Heart left ventricle (tissue), 16 donors: ENCODE data around the gene SPATC1L. TPM values are rescaled to one million over a fixed set of nuclear protein-coding genes. Genes with fewer than 3 reads are reported as not detected.
A peak's percentile ranks its signal among the peaks of the same experiment; 100 is the strongest.

Experiments
- ATAC-seq, 4 donors: fragments of 200-7000 bp; cut with Tn5 transposase; one replicate each; pipeline ENCODE4 v1.9.1; 2020 to 2022; ENCODE audit warnings: moderate library complexity in 4 of 4, mild to moderate bottlenecking in 3 of 4, moderate number of reproducible peaks in 1 of 4
- DNase-seq, 5 donors: peaks; one replicate each; pipeline ENCODE4 v3.0.0-alpha.2; 2020
- H3K27ac ChIP-seq, 12 donors: fragments of 200-600 bp; sonication (generic) in 4 of 12; one replicate each; pipeline versions ENCODE4 v1.5.0 to v1.8.0; 2016 to 2022; ENCODE audit warnings: mild to moderate bottlenecking in 2 of 12
- H3K27me3 ChIP-seq, 9 donors: fragments of 200-600 bp; sonication (generic) in 2 of 9; one replicate each; pipeline versions ENCODE4 v1.5.1 to v1.8.0; 2016 to 2022; ENCODE audit warnings: mild to moderate bottlenecking in 3 of 9
- H3K36me3 ChIP-seq, 9 donors: fragments of 200-600 bp; sonication (generic) in 2 of 9; one replicate each; pipeline versions ENCODE4 v1.5.0 to v1.8.0; 2018 to 2022; ENCODE audit warnings: mild to moderate bottlenecking in 2 of 9
- H3K4me1 ChIP-seq, 12 donors: fragments of 200-600 bp; sonication (generic) in 4 of 12; one replicate each; pipeline versions ENCODE4 v1.5.0 to v1.8.0; 2016 to 2022; ENCODE audit warnings: mild to moderate bottlenecking in 3 of 12
- H3K4me3 ChIP-seq, 12 donors: fragments of 200-600 bp; sonication (generic) in 4 of 12; one replicate each; pipeline versions ENCODE4 v1.5.0 to v1.8.0; 2017 to 2022; ENCODE audit warnings: mild to moderate bottlenecking in 9 of 12, moderate library complexity in 4 of 12
- H3K9me3 ChIP-seq, 12 donors: fragments of 200-600 bp; sonication (generic) in 4 of 12; one replicate each; pipeline versions ENCODE4 v1.5.0 to v1.8.0; 2016 to 2022; ENCODE audit warnings: mild to moderate bottlenecking in 1 of 12
- CTCF ChIP-seq, 12 donors: fragments of 200-600 bp; sonication (generic) in 4 of 12; IDR thresholded peaks; one replicate each; pipeline versions ENCODE4 v1.5.0 to v1.8.0; 2018 to 2022; ENCODE audit warnings: antibody characterized with exemption in 12 of 12, mild to moderate bottlenecking in 5 of 12
- POLR2A ChIP-seq, 2 donors: fragments of 450-650 bp; IDR thresholded peaks; one replicate each; pipeline ENCODE4 v1.6.1; 2017; ENCODE audit warnings: antibody characterized with exemption in 2 of 2, mild to moderate bottlenecking in 2 of 2, moderate library complexity in 2 of 2
- WGBS, 4 donors: extraction: QIAGEN DNeasy Blood & Tissue Kit in 2 of 4; methylation state at CpG; one replicate each; pipeline versions ENCODE4 v1.1.5 to v1.1.7; 2013 to 2018; 5-methylcytosine and 5-hydroxymethylcytosine counted together
- intact Hi-C, 10 donors: fragments of 100-400 bp; cut with DNase I; formaldehyde crosslinking; loops; one replicate each; pipeline versions ENCODE4 v1.11.1 to v1.14.2; 2022
- polyA plus RNA-seq, 2 donors: library from polyadenylated mRNA; stranded (reverse); fragments of 200-250 nt; gene quantifications; one replicate each; pipeline ENCODE4 v1.2.3, GENCODE V29; 2013
- total RNA-seq, 9 donors: library from RNA; depleted of rRNA in 2 of 9; stranded (reverse); fragments of >200 nt in 2 of 9; fragmentation: NEBNext Ultra II Directional in 3 of 9; extraction: Animal tissue kit (Norgen Biotek cat#: 25700) in 3 of 9; gene quantifications; one replicate each; pipeline versions ENCODE4 v1.1.0 to v1.2.4, GENCODE V29; 2016 to 2023
- donor health status: ischemic (EF 13 %, LVEDD 7.1; RV severe dilation, severe dysfunction).
- donor health status: healthy with polysubstance abuse.
- donor health status: DM: no; HTN: yes; CAD: no.
- donor health status: DM: no; HTN: no; CAD: no.
- donor health status: ischemic (EF 25% LVEDD 6.9; RV normal size, moderate dysfunction).
- donor health status: ischemic (EF 25% LVEDD 5.7; RV mildly dilated, moderate dysfunction).
- donor health status: healthy.
- donor health status: DM: yes; HTN: yes; CAD: no.
- donor health status: ischemic (EF 35%, LVEDD 5.7; RV mildly dilated, moderate dysfunction).
- donor health status: nonischemic (EF 11% LVEDD 7.7; RV severe dilation, severe dysfunction).
- donor health status: DM: yes; HTN: yes; CAD: no.
- donor health status: PGD.
- donor health status: ischemic (EF 29% LVEDD 5.4; RV normal size, mild dysfunction).
- donor health status: nonischemic (EF 23%, LVEDD 6.1; RV moderate dilation, normal function).

The SPATC1L gene
- total and polyA plus RNA-seq, 11 donors: 4.9 to 16.8 (median 10.6) TPM

DNA sequence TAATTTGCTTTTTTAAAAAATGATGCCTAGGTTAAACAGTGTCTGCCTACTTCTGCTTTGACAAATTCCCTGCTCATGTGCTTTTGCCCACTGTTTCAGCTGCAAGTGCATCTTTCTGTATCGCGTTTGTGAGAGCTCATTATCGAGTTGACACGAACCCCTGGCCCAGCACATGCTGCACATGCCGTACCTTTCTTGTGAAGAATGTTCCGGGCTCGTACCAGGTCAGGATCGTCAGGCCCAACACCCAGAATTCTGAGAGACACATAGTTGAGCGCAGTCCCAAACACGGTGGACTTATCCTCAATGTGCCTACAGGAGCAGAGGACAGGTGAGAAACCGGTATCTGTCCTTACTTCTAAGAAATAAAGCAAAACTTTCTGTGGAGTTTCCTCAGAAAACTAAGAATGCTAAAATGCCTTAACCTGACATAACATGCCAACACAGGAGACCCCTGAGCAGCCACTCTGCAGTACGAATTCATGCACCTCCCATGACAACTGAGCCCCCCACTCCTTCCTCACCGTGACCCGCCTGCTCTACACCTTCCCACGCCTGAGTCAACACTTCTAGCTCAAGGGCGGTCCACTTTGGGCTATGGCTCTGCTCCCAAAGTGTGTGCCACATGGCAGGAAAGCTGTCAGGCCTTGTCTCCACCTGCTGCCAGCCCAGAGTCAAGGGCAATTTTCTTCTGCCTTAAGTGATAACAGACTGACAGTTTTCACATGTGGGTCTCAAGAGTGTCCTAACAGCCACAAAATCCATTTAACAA lies 37.6 kb upstream of the SPATC1L start:
- H3K4me3 ChIP-seq: no peak overlapping the region
- peak overlapping the region in 4 of 12 donors; percentile 2 to 77 (median 36) for H3K27ac ChIP-seq
- TF ChIP-seq POLR2A (IDR thresholded peaks at IDR 0.05) (no peak), CTCF (IDR thresholded peaks at IDR 0.05) (peak in 1 of 12 donors; percentile 3)
- DNase-seq (peak in 3 of 5 donors; percentile 45 to 77 (median 70)), ATAC-seq (peak; percentile 70 to 87 (median 81))
- H3K36me3 ChIP-seq: peaks cover 0 to 43% (median 32%) of the 10 kb centered on the region in 9 donors
- no peaks in the 10 kb centered on the region for H3K27me3 ChIP-seq
- peaks cover 0 to 56% (median 15%) of the 10 kb centered on the region in 12 donors for H3K4me1 ChIP-seq
- intact Hi-C loops: loop anchor here in 7 of 10 donors (5.0 to 10.0 kb wide), 5 partner anchors 35 to 247 kb away; partner anchors contain the start of gene FTCD (in 2 of the 7)
- no peaks in the 10 kb centered on the region for H3K9me3 ChIP-seq
- 70 to 89% (median 75%) methylated on average over 16 of the region's 16 CpGs for WGBS, 4 donors

- Histone ChIP-seq H3K9me3 (no peaks in the 10 kb centered on the region), H3K27me3 (no peaks in the 10 kb centered on the region), H3K4me3 (no peak overlapping the region), H3K27ac (no peak overlapping the region), H3K36me3 (peaks cover 0 to 49% (median 39%) of the 10 kb centered on the region in 9 donors), H3K4me1 (peaks cover 0 to 46% (median 9%) of the 10 kb centered on the region in 12 donors)
- 89 to 96% (median 93%) methylated on average over 8 of the region's 8 CpGs for whole genome bisulfite sequencing, 4 donors
- DNase-seq (no peak), ATAC-seq (no peak)
- intact Hi-C loops: loop anchor here in 7 of 10 donors (5.0 to 10.0 kb wide), 5 partner anchors 34 to 246 kb away; partner anchors contain the start of gene FTCD (in 2 of the 7)
- TF ChIP-seq CTCF (IDR thresholded peaks at IDR 0.05) (no peak), POLR2A (IDR thresholded peaks at IDR 0.05) (no peak)
Observed at GRCh38 chr21:46220847-46221246, 36.6 kb upstream of the SPATC1L start.

GRCh38 chr21:46220275-46220810 lies 36.1 kb upstream of the SPATC1L start:
- no peak for TF ChIP-seq CTCF (IDR thresholded peaks at IDR 0.05)
- no peak for TF ChIP-seq POLR2A (IDR thresholded peaks at IDR 0.05)
- Histone ChIP-seq H3K27ac (no peak overlapping the region), H3K4me3 (no peak overlapping the region), H3K27me3 (no peaks in the 10 kb centered on the region), H3K36me3 (peaks cover 0 to 49% (median 41%) of the 10 kb centered on the region in 9 donors), H3K4me1 (peaks cover 0 to 41% (median 9%) of the 10 kb centered on the region in 12 donors), H3K9me3 (no peaks in the 10 kb centered on the region)
- ATAC-seq: no peak
- 85 to 89% (median 88%) methylated on average over 13 of the region's 13 CpGs for WGBS, 4 donors
- no peak for DNase-seq
- intact Hi-C loops: loop anchor here in 7 of 10 donors (5.0 to 10.0 kb wide), 5 partner anchors 33 to 246 kb away; partner anchors contain the start of gene FTCD (in 2 of the 7)
